H1 (cell line): ENCODE measurements around the gene IL6R. TPM values are rescaled to one million over a fixed set of nuclear protein-coding genes. Genes with fewer than 3 reads are reported as not detected.

Experiments
- TAF7 ChIP-seq: optimal IDR thresholded peaks from 2 replicates; pipeline ENCODE3; 2011; ENCODE audit warnings: low read depth, mild to moderate bottlenecking, inconsistent platforms, low read length, moderate library complexity, borderline replicate concordance
- polyA plus RNA-seq, 7 experiments: library from polyadenylated mRNA; depleted of rRNA in 3 of 7; stranded (reverse) in 5 of 7; unstranded in 2 of 7; fragments of >200 nt in 5 of 7; fragments of 200-250 nt in 2 of 7; gene quantifications; 1 replicate in 5 of 7; 2 replicates in 1 of 7; 4 replicates in 1 of 7; pipeline versions ENCODE4 v1.2.1 to v1.2.3, GENCODE V29; 2011 to 2013; ENCODE audit warnings: missing spikeins in 2 of 7, mixed read lengths in 2 of 7
- total RNA-seq: library from RNA; stranded (reverse); fragmentation: NEBNext Ultra II Directional; extraction: Animal tissue kit (Norgen Biotek cat#: 25700); gene quantifications from 2 replicates; pipeline ENCODE4 v1.2.1, GENCODE V29; 2021

Gene IL6R
- total and polyA plus RNA-seq, 2 of the 8 experiments (the other 6 are each of a cell fraction or from before 2014, with no cell fraction given): 2.3 to 3.0 TPM

DNA sequence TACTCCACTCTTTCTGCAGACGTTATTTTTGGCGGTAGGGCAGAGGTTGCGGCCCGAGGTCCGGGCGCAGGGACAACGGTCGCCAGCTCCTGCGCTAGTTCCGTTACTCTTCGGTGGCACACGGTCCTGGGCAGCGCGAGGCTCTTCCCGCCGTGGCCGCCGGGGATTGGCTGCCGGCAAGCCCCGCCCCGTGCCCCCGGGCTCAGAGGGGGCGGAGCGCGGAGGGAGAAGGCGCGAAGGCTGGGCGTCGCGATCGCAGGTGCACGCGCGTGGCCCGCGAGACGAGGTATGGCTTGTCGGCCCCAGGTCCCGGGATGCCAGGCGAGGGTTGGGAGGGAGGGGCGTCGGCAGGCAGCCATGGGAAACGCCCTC lies 97.6 kb downstream of the IL6R start (continued):
- peak; percentile 2 for TF ChIP-seq TAF7
